ENCODE data around the gene ELP6. TPM values are rescaled to one million over a fixed set of nuclear protein-coding genes. Genes with fewer than 3 reads are reported as not detected.
"Not testable (repeated sequence)": the region's sequence is repeated elsewhere in the genome, so short reads cannot be mapped to it uniquely, and the experiment has no call there.

The ELP6 gene
- total and polyA plus RNA-seq, 2 donors (not counting 1 experiment from before 2014, with no cell fraction given), result 29.4 to 32.0 TPM

GRCh38 chr3:47485812-47486211 is 27.7 kb downstream of the ELP6 start:
- WGBS (ENCODE audit: insufficient coverage), result no CpG with 5 or more reads among the region's 3 CpGs
- CTCF ChIA-PET, result no interaction called here

DNA sequence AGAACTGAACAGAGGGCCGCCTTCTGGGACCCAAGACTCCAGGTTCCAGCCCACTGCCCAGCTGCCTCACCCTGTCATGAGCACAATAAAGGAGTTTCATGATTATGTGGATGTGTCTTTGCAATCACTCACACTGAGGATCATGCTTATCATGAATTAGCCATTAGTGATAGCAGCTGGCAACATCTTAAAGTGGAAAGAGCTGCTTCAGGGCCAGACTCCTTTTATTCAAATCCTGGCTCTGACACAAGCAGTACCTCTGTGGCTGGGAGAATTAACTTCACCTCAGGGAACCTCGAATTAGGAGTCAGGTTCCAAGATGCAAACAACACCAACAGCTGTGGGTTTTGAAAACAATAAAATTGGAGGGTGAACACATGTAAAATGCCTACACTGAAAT is 31.1 kb downstream of the ELP6 start:
- POLR2A ChIA-PET, result no interaction called here
- no peak overlapping the region for H2AFZ ChIP-seq (ENCODE audit: insufficient read depth, low read depth, low read length, poor library complexity, severe bottlenecking)

More at GRCh38 chr3:47485812-47486211, 27.7 kb downstream of the ELP6 start:
- no peak overlapping the region for H3K9ac ChIP-seq (ENCODE audit: low read length)
- DNase-seq (no peak), ATAC-seq (ENCODE audit: low read depth) (no peak)
- no peaks in the 10 kb centered on the region for H3K9me3 ChIP-seq (ENCODE audit: control extremely low read depth in 1 of 3, control insufficient read depth in 2 of 3, insufficient read depth in 1 of 3, low read length in 2 of 3)
- Mint-ChIP-seq H3K4me3 (no peak overlapping the region), H3K27me3 (no peaks in the 10 kb centered on the region), H3K27ac (no peak overlapping the region), H3K4me1 (peaks cover under 1% of the 10 kb centered on the region), H3K9me3 (ENCODE audit: insufficient read depth) (no peaks in the 10 kb centered on the region)
- no peak overlapping the region for H3K4me3 ChIP-seq (ENCODE audit: control extremely low read depth in 1 of 5, extremely low read depth in 1 of 5, insufficient read depth in 1 of 5, low read depth in 2 of 5, low read length in 4 of 5)
- H3K4me1 ChIP-seq (ENCODE audit: control insufficient read depth in 2 of 2, insufficient read depth in 2 of 2, low read length in 2 of 2), result peaks cover under 1 to 6% of the 10 kb centered on the region in 2 donors
- no peaks in the 10 kb centered on the region for H4K20me1 ChIP-seq (ENCODE audit: control insufficient read depth, insufficient read depth, low read length, poor library complexity, severe bottlenecking)
- POLR2A ChIA-PET, result interaction anchor here (0.7 kb wide), 1 partner anchor 694 kb away, joined by 6 read pairs; no protein-coding TSS in a partner anchor
- no peaks in the 10 kb centered on the region for H3K27me3 ChIP-seq (replicated peaks in 1 of 4; ENCODE audit: control extremely low read depth in 1 of 4, control insufficient read depth in 3 of 4, insufficient read depth in 4 of 4, low read length in 3 of 4)
- H3K79me2 ChIP-seq (ENCODE audit: control insufficient read depth, insufficient read depth, low read length), result no peaks in the 10 kb centered on the region
- no peak overlapping the region for H2AFZ ChIP-seq (ENCODE audit: insufficient read depth, low read depth, low read length, poor library complexity, severe bottlenecking)
- peaks cover 1 to 3% of the 10 kb centered on the region in 2 experiments for H3K36me3 ChIP-seq (replicated peaks in 1 of 2; ENCODE audit: control extremely low read depth in 1 of 2, control insufficient read depth in 1 of 2, extremely low read depth in 1 of 2, insufficient read depth in 2 of 2, low read length in 1 of 2)
- TF ChIP-seq EZH2 (IDR thresholded peaks at IDR 0.05; ENCODE audit: borderline replicate concordance, insufficient read depth, low read depth, low read length, poor library complexity, severe bottlenecking), result no peak
- TF ChIP-seq, protein P1, sequence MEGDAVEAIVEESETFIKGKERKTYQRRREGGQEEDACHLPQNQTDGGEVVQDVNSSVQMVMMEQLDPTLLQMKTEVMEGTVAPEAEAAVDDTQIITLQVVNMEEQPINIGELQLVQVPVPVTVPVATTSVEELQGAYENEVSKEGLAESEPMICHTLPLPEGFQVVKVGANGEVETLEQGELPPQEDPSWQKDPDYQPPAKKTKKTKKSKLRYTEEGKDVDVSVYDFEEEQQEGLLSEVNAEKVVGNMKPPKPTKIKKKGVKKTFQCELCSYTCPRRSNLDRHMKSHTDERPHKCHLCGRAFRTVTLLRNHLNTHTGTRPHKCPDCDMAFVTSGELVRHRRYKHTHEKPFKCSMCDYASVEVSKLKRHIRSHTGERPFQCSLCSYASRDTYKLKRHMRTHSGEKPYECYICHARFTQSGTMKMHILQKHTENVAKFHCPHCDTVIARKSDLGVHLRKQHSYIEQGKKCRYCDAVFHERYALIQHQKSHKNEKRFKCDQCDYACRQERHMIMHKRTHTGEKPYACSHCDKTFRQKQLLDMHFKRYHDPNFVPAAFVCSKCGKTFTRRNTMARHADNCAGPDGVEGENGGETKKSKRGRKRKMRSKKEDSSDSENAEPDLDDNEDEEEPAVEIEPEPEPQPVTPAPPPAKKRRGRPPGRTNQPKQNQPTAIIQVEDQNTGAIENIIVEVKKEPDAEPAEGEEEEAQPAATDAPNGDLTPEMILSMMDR (IDR thresholded peaks at IDR 0.05), result no peak
- intact Hi-C loops (cut with micrococcal nuclease), result no loop called here
- H3K4me2 ChIP-seq (replicated peaks; ENCODE audit: low read depth, low read length, poor library complexity, severe bottlenecking), result no peak overlapping the region
- H3K27ac ChIP-seq (ENCODE audit: low read length in 2 of 2), result no peak overlapping the region

DNA sequence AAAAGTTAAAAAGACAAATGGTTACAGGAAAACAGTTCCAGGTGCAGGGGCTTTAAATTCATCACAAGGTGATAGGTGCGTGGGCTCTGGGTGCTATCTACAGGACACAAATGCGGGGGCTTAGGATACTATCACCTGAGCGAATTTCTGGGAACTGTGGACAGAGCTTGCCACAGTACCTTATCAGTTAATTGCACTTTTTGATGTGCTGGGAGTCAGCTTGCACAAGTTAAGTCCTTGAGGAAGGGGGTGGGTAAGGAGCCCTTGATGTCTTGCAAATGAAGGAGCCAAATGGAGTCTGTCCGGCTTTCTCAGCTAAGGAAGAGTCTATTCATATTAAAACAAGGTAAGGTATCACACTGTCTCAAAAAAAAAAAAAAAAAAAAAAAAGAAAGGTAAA is 31.7 kb downstream of the ELP6 start:
- H3K4me1 Mint-ChIP-seq, CTCF ChIA-PET, H3K27me3 Mint-ChIP-seq: not testable (repeated sequence)

More for the DNA sequence above, 31.1 kb downstream of the ELP6 start:
- Mint-ChIP-seq H3K4me1 (peaks cover 3% of the 10 kb centered on the region), H3K9me3 (ENCODE audit: insufficient read depth) (no peaks in the 10 kb centered on the region), H3K27me3 (no peaks in the 10 kb centered on the region), H3K27ac (no peak overlapping the region), H3K4me3 (no peak overlapping the region)
- ATAC-seq (ENCODE audit: low read depth) (no peak), DNase-seq (no peak)
- H3K27ac ChIP-seq (ENCODE audit: low read length in 2 of 2), result no peak overlapping the region
- intact Hi-C loops (cut with micrococcal nuclease), result no loop called here
- no peak overlapping the region for H3K4me2 ChIP-seq (replicated peaks; ENCODE audit: low read depth, low read length, poor library complexity, severe bottlenecking)
- CTCF ChIA-PET, result interaction anchor here (0.6 kb wide), 1 partner anchor 73 kb away, joined by 3 read pairs; no protein-coding TSS in a partner anchor
- H3K27me3 ChIP-seq (replicated peaks in 1 of 4; ENCODE audit: control extremely low read depth in 1 of 4, control insufficient read depth in 3 of 4, insufficient read depth in 4 of 4, low read length in 3 of 4), result no peaks in the 10 kb centered on the region
- H3K4me1 ChIP-seq (ENCODE audit: control insufficient read depth in 2 of 2, insufficient read depth in 2 of 2, low read length in 2 of 2), result no peaks in the 10 kb centered on the region
- no peak overlapping the region for H3K4me3 ChIP-seq (ENCODE audit: control extremely low read depth in 1 of 5, extremely low read depth in 1 of 5, insufficient read depth in 1 of 5, low read depth in 2 of 5, low read length in 4 of 5)
- H3K9ac ChIP-seq (ENCODE audit: low read length), result no peak overlapping the region
- H3K9me3 ChIP-seq (ENCODE audit: control extremely low read depth in 1 of 3, control insufficient read depth in 2 of 3, insufficient read depth in 1 of 3, low read length in 2 of 3), result no peaks in the 10 kb centered on the region
- no peaks in the 10 kb centered on the region for H3K79me2 ChIP-seq (ENCODE audit: control insufficient read depth, insufficient read depth, low read length)
- H4K20me1 ChIP-seq (ENCODE audit: control insufficient read depth, insufficient read depth, low read length, poor library complexity, severe bottlenecking), result no peaks in the 10 kb centered on the region
- WGBS (ENCODE audit: insufficient coverage), result no CpG with 5 or more reads among the region's 2 CpGs
- H3K36me3 ChIP-seq (replicated peaks in 1 of 2; ENCODE audit: control extremely low read depth in 1 of 2, control insufficient read depth in 1 of 2, extremely low read depth in 1 of 2, insufficient read depth in 2 of 2, low read length in 1 of 2), result peaks cover 1 to 3% of the 10 kb centered on the region in 2 experiments
- TF ChIP-seq, protein P1 (IDR thresholded peaks at IDR 0.05), result no peak
- TF ChIP-seq EZH2 (IDR thresholded peaks at IDR 0.05; ENCODE audit: borderline replicate concordance, insufficient read depth, low read depth, low read length, poor library complexity, severe bottlenecking), result no peak

More for the DNA sequence above, 31.7 kb downstream of the ELP6 start:
- 100% methylated on average over 3 of the region's 4 CpGs for WGBS (ENCODE audit: insufficient coverage)
- H3K27ac ChIP-seq (ENCODE audit: low read length in 2 of 2); H2AFZ ChIP-seq (ENCODE audit: insufficient read depth, low read depth, low read length, poor library complexity, severe bottlenecking); H3K9me3 ChIP-seq (ENCODE audit: control extremely low read depth in 1 of 3, control insufficient read depth in 2 of 3, insufficient read depth in 1 of 3, low read length in 2 of 3); intact Hi-C loops (cut with micrococcal nuclease); H3K4me3 ChIP-seq (ENCODE audit: control extremely low read depth in 1 of 5, extremely low read depth in 1 of 5, insufficient read depth in 1 of 5, low read depth in 2 of 5, low read length in 4 of 5); H3K79me2 ChIP-seq (ENCODE audit: control insufficient read depth, insufficient read depth, low read length); H4K20me1 ChIP-seq (ENCODE audit: control insufficient read depth, insufficient read depth, low read length, poor library complexity, severe bottlenecking); H3K9me3 Mint-ChIP-seq (ENCODE audit: insufficient read depth); POLR2A ChIA-PET; H3K9ac ChIP-seq (ENCODE audit: low read length); H3K4me1 ChIP-seq (ENCODE audit: control insufficient read depth in 2 of 2, insufficient read depth in 2 of 2, low read length in 2 of 2); H3K27ac Mint-ChIP-seq; DNase-seq; H3K27me3 ChIP-seq (replicated peaks in 1 of 4; ENCODE audit: control extremely low read depth in 1 of 4, control insufficient read depth in 3 of 4, insufficient read depth in 4 of 4, low read length in 3 of 4); ATAC-seq (ENCODE audit: low read depth); H3K4me3 Mint-ChIP-seq; H3K36me3 ChIP-seq (replicated peaks in 1 of 2; ENCODE audit: control extremely low read depth in 1 of 2, control insufficient read depth in 1 of 2, extremely low read depth in 1 of 2, insufficient read depth in 2 of 2, low read length in 1 of 2); H3K4me2 ChIP-seq (replicated peaks; ENCODE audit: low read depth, low read length, poor library complexity, severe bottlenecking): not testable (repeated sequence)

All from B cell (primary cell).